Astrocyte (in vitro differentiated cells and primary cell): ENCODE data around the gene PTPRE.

Experiments
- CTCF ChIP-seq: IDR thresholded peaks from 2 replicates; pipeline ENCODE4 v1.5.1; 2011; ENCODE audit warnings: low read depth, mild to moderate bottlenecking, inconsistent platforms, low read length, moderate library complexity; ENCODE audit not compliant: insufficient read depth
- EZH2 ChIP-seq: IDR thresholded peaks from 2 replicates; pipeline ENCODE4 v1.6.1; 2012; ENCODE audit warnings: mild to moderate bottlenecking, low read length, inconsistent platforms; ENCODE audit not compliant: insufficient read depth

GRCh38 chr10:128003521-128003920 is 96.6 kb downstream of the PTPRE start:
- TF ChIP-seq CTCF (no peak), EZH2 (no peak)
